ENCODE measurements around the gene PLCH1. TPM values are rescaled to one million over a fixed set of nuclear protein-coding genes. Genes with fewer than 3 reads are reported as not detected.

Gene PLCH1
- total and polyA plus RNA-seq, 4 donors: 0.08 to 0.57 TPM; not detected in 2

- ATAC-seq (ENCODE audit: low FRiP score) (no peak), DNase-seq (no peak)
- Histone ChIP-seq H3K27ac (ENCODE audit: low read depth in 1 of 2, low read length in 2 of 2) (no peak overlapping the region), H3K36me3 (ENCODE audit: control insufficient read depth in 1 of 2, insufficient read depth in 2 of 2, low read length in 1 of 2) (no peaks in the 10 kb centered on the region), H3K4me1 (ENCODE audit: control insufficient read depth in 1 of 2, insufficient read depth in 2 of 2, low read length in 2 of 2) (no peaks in the 10 kb centered on the region), H3K27me3 (ENCODE audit: control insufficient read depth in 1 of 2, insufficient read depth in 2 of 2, low read length in 1 of 2) (no peaks in the 10 kb centered on the region), H3K9me3 (ENCODE audit: control insufficient read depth, low read length) (no peaks in the 10 kb centered on the region), H3K4me3 (ENCODE audit: low read length in 2 of 2) (no peak overlapping the region)
- intact Hi-C loops (cut with DNase I): no loop called here
- 78% methylated on average over 1 of the region's 1 CpG for WGBS, 2 donors
Observed at GRCh38 chr3:155661042-155661441, 83.8 kb downstream of the PLCH1 start.

GRCh38 chr3:155658671-155659261, 86.1 kb downstream of the PLCH1 start:
- no peak for DNase-seq
- no peak for ATAC-seq (ENCODE audit: low FRiP score)
- intact Hi-C loops (cut with DNase I): no loop called here
- Histone ChIP-seq H3K9me3 (ENCODE audit: control insufficient read depth, low read length) (no peaks in the 10 kb centered on the region), H3K36me3 (ENCODE audit: control insufficient read depth in 1 of 2, insufficient read depth in 2 of 2, low read length in 1 of 2) (no peaks in the 10 kb centered on the region), H3K4me1 (ENCODE audit: control insufficient read depth in 1 of 2, insufficient read depth in 2 of 2, low read length in 2 of 2) (no peaks in the 10 kb centered on the region), H3K4me3 (ENCODE audit: low read length in 2 of 2) (no peak overlapping the region), H3K27ac (ENCODE audit: low read depth in 1 of 2, low read length in 2 of 2) (no peak overlapping the region), H3K27me3 (ENCODE audit: control insufficient read depth in 1 of 2, insufficient read depth in 2 of 2, low read length in 1 of 2) (no peaks in the 10 kb centered on the region)
- whole genome bisulfite sequencing, 2 donors: 78 to 83% methylated on average over 4 of the region's 4 CpGs

GRCh38 chr3:155658006-155658405, 86.9 kb downstream of the PLCH1 start:
- ATAC-seq (ENCODE audit: low FRiP score) (no peak), DNase-seq (no peak)
- 90 to 91% methylated on average over 5 of the region's 5 CpGs for WGBS, 2 donors
- peaks cover 0 to 2% of the 10 kb centered on the region in 2 donors for H3K27me3 ChIP-seq (ENCODE audit: control insufficient read depth in 1 of 2, insufficient read depth in 2 of 2, low read length in 1 of 2)
- H3K36me3 ChIP-seq (ENCODE audit: control insufficient read depth in 1 of 2, insufficient read depth in 2 of 2, low read length in 1 of 2): no peaks in the 10 kb centered on the region
- H3K4me3 ChIP-seq (ENCODE audit: low read length in 2 of 2): no peak overlapping the region
- peaks cover 2% of the 10 kb centered on the region for H3K9me3 ChIP-seq (ENCODE audit: control insufficient read depth, low read length)
- H3K4me1 ChIP-seq (ENCODE audit: control insufficient read depth in 1 of 2, insufficient read depth in 2 of 2, low read length in 2 of 2): no peaks in the 10 kb centered on the region
- intact Hi-C loops (cut with DNase I): no loop called here
- no peak overlapping the region for H3K27ac ChIP-seq (ENCODE audit: low read depth in 1 of 2, low read length in 2 of 2)

- intact Hi-C loops (cut with DNase I): no loop called here
- Histone ChIP-seq H3K4me1 (ENCODE audit: control insufficient read depth in 1 of 2, insufficient read depth in 2 of 2, low read length in 2 of 2) (no peaks in the 10 kb centered on the region), H3K9me3 (ENCODE audit: control insufficient read depth, low read length) (peaks cover 2% of the 10 kb centered on the region), H3K4me3 (ENCODE audit: low read length in 2 of 2) (no peak overlapping the region), H3K27ac (ENCODE audit: low read depth in 1 of 2, low read length in 2 of 2) (no peak overlapping the region), H3K36me3 (ENCODE audit: control insufficient read depth in 1 of 2, insufficient read depth in 2 of 2, low read length in 1 of 2) (no peaks in the 10 kb centered on the region), H3K27me3 (ENCODE audit: control insufficient read depth in 1 of 2, insufficient read depth in 2 of 2, low read length in 1 of 2) (peaks cover 0 to 2% of the 10 kb centered on the region in 2 donors)
- no peak for DNase-seq
- no peak for ATAC-seq (ENCODE audit: low FRiP score)
- 86 to 87% methylated on average over 4 of the region's 4 CpGs for WGBS, 2 donors
Observed at GRCh38 chr3:155657161-155657560, 87.7 kb downstream of the PLCH1 start.

- intact Hi-C loops (cut with DNase I): no loop called here
- 66 to 72% methylated on average over 1 of the region's 1 CpG for WGBS, 2 donors
Observed at GRCh38 chr3:155656466-155656865, 88.4 kb downstream of the PLCH1 start.

GRCh38 chr3:155651489-155652218, 93.2 kb downstream of the PLCH1 start:
- no peak overlapping the region for H3K27ac ChIP-seq (ENCODE audit: low read depth in 1 of 2, low read length in 2 of 2)
- no peak for DNase-seq
- WGBS, 2 donors: 61 to 62% methylated on average over 3 of the region's 3 CpGs
- no peaks in the 10 kb centered on the region for H3K36me3 ChIP-seq (ENCODE audit: control insufficient read depth in 1 of 2, insufficient read depth in 2 of 2, low read length in 1 of 2)
- peaks cover 0 to 2% of the 10 kb centered on the region in 2 donors for H3K27me3 ChIP-seq (ENCODE audit: control insufficient read depth in 1 of 2, insufficient read depth in 2 of 2, low read length in 1 of 2)
- intact Hi-C loops (cut with DNase I): no loop called here
- H3K4me1 ChIP-seq (ENCODE audit: control insufficient read depth in 1 of 2, insufficient read depth in 2 of 2, low read length in 2 of 2): no peaks in the 10 kb centered on the region
- ATAC-seq (ENCODE audit: low FRiP score): no peak
- H3K4me3 ChIP-seq (ENCODE audit: low read length in 2 of 2): no peak overlapping the region
- peaks cover 3% of the 10 kb centered on the region for H3K9me3 ChIP-seq (ENCODE audit: control insufficient read depth, low read length)

More at GRCh38 chr3:155656466-155656865, 88.4 kb downstream of the PLCH1 start:
- DNase-seq (no peak), ATAC-seq (ENCODE audit: low FRiP score) (no peak)
- Histone ChIP-seq H3K4me1 (ENCODE audit: control insufficient read depth in 1 of 2, insufficient read depth in 2 of 2, low read length in 2 of 2) (no peaks in the 10 kb centered on the region), H3K9me3 (ENCODE audit: control insufficient read depth, low read length) (peaks cover 2% of the 10 kb centered on the region), H3K27me3 (ENCODE audit: control insufficient read depth in 1 of 2, insufficient read depth in 2 of 2, low read length in 1 of 2) (peaks cover 0 to 2% of the 10 kb centered on the region in 2 donors), H3K4me3 (ENCODE audit: low read length in 2 of 2) (no peak overlapping the region), H3K27ac (ENCODE audit: low read depth in 1 of 2, low read length in 2 of 2) (no peak overlapping the region), H3K36me3 (ENCODE audit: control insufficient read depth in 1 of 2, insufficient read depth in 2 of 2, low read length in 1 of 2) (no peaks in the 10 kb centered on the region)

GRCh38 chr3:155648013-155648591, 96.8 kb downstream of the PLCH1 start:
- no peak overlapping the region for H3K27ac ChIP-seq (ENCODE audit: low read depth in 1 of 2, low read length in 2 of 2)
- 83 to 91% methylated on average over 6 of the region's 6 CpGs for WGBS, 2 donors
- intact Hi-C loops (cut with DNase I): no loop called here

GRCh38 chr3:155647206-155647605, 97.7 kb downstream of the PLCH1 start:
- intact Hi-C loops (cut with DNase I): no loop called here
- Histone ChIP-seq H3K27me3 (ENCODE audit: control insufficient read depth in 1 of 2, insufficient read depth in 2 of 2, low read length in 1 of 2) (no peaks in the 10 kb centered on the region), H3K4me1 (ENCODE audit: control insufficient read depth in 1 of 2, insufficient read depth in 2 of 2, low read length in 2 of 2) (no peaks in the 10 kb centered on the region), H3K36me3 (ENCODE audit: control insufficient read depth in 1 of 2, insufficient read depth in 2 of 2, low read length in 1 of 2) (no peaks in the 10 kb centered on the region), H3K9me3 (ENCODE audit: control insufficient read depth, low read length) (peaks cover 3% of the 10 kb centered on the region), H3K4me3 (ENCODE audit: low read length in 2 of 2) (no peak overlapping the region), H3K27ac (ENCODE audit: low read depth in 1 of 2, low read length in 2 of 2) (no peak overlapping the region)
- DNase-seq: no peak
- no peak for ATAC-seq (ENCODE audit: low FRiP score)
- WGBS, 2 donors: 46 to 48% methylated on average over 2 of the region's 2 CpGs

More at GRCh38 chr3:155648013-155648591, 96.8 kb downstream of the PLCH1 start:
- no peak for ATAC-seq (ENCODE audit: low FRiP score)
- no peak for DNase-seq
- Histone ChIP-seq H3K27me3 (ENCODE audit: control insufficient read depth in 1 of 2, insufficient read depth in 2 of 2, low read length in 1 of 2) (peaks cover 0 to under 1% of the 10 kb centered on the region in 2 donors), H3K36me3 (ENCODE audit: control insufficient read depth in 1 of 2, insufficient read depth in 2 of 2, low read length in 1 of 2) (no peaks in the 10 kb centered on the region), H3K4me3 (ENCODE audit: low read length in 2 of 2) (no peak overlapping the region), H3K4me1 (ENCODE audit: control insufficient read depth in 1 of 2, insufficient read depth in 2 of 2, low read length in 2 of 2) (no peaks in the 10 kb centered on the region), H3K9me3 (ENCODE audit: control insufficient read depth, low read length) (peaks cover 2% of the 10 kb centered on the region)

- H3K4me3 ChIP-seq (ENCODE audit: low read length in 2 of 2): no peak overlapping the region
- H3K27ac ChIP-seq (ENCODE audit: low read depth in 1 of 2, low read length in 2 of 2): no peak overlapping the region
- no peaks in the 10 kb centered on the region for H3K4me1 ChIP-seq (ENCODE audit: control insufficient read depth in 1 of 2, insufficient read depth in 2 of 2, low read length in 2 of 2)
- H3K9me3 ChIP-seq (ENCODE audit: control insufficient read depth, low read length): peaks cover 3% of the 10 kb centered on the region
- ATAC-seq (ENCODE audit: low FRiP score): no peak
- 78 to 85% methylated on average over 2 of the region's 2 CpGs for WGBS, 2 donors
- H3K27me3 ChIP-seq (ENCODE audit: control insufficient read depth in 1 of 2, insufficient read depth in 2 of 2, low read length in 1 of 2): no peaks in the 10 kb centered on the region
- no peaks in the 10 kb centered on the region for H3K36me3 ChIP-seq (ENCODE audit: control insufficient read depth in 1 of 2, insufficient read depth in 2 of 2, low read length in 1 of 2)
- DNase-seq: no peak
- intact Hi-C loops (cut with DNase I): no loop called here
Observed at GRCh38 chr3:155646669-155647068, 98.2 kb downstream of the PLCH1 start.
